Measurements from ENCODE around the gene ETF1.

ETF1 gene

DNA sequence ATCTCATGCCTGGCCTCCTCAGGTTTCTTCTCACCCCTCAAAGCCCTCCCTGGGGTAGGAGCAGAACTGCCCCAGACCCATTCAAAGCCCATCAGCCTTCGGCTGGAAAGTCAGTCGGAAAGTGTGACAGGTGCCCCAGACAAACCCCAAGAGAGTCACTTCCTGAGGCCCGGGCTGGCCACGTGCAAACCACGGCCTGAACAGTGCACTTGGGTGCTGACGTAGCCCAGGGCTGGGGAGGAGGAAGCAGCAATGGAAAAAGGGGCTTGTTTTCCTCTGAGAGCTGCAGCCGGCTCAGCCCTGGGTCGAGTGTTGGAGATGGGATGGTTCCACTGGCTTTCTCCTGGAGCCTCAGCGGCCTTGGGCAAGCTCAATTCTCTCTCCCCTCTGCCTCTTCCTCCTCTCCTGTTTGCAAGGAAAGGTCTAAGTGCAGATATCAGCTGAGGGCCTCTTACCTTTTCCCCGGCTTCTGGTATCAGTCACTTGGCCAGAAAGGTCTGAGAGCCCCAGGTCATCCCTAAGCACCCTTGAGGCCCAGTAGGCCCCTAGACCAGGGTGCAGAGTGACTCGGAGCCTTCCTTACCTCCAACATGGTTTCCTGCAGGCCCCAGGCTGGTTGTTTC, 83.6 kb downstream of the ETF1 start:
- no peak for DNase-seq

DNA sequence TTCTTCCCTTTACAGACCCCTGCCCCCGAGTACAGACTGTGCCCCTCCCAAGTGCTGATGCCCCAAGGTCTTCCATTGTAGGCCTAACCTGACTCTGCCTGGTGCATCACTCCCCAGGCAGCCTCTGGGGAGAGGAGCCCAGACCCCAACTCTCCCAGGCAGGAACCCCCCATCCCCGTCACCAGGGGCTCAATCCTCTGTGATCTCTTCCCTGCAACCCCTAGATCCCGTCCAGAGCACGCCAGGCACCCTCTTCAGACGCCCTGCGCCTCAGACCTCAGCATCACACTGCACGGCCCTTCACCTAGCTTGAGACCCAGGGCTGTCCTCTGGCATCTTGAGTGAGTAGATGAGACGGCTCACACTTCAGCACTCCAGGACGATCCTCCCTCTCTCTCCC, 84.2 kb downstream of the ETF1 start:
- DNase-seq, result no peak

DNA sequence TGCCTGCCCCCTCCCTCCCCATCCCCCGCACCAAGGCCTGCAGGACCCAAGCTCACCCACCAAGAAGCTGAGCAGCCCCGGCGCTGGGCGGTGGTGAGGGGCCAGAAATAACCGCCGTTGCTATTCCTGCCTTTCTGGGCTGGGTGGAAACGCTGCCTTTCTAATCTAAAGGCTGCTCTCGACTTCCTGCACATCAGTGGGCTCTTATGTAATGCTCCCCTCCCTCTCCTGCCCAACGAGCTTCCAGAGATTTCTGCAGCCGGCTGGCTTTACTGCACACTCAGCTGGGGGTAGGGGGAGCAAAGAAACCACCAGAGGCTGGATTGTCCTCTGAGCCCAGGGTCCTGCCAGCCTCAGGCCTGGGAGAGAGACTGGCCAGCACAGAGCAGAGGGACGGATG, 84.7 kb downstream of the ETF1 start:
- DNase-seq, result no peak

DNA sequence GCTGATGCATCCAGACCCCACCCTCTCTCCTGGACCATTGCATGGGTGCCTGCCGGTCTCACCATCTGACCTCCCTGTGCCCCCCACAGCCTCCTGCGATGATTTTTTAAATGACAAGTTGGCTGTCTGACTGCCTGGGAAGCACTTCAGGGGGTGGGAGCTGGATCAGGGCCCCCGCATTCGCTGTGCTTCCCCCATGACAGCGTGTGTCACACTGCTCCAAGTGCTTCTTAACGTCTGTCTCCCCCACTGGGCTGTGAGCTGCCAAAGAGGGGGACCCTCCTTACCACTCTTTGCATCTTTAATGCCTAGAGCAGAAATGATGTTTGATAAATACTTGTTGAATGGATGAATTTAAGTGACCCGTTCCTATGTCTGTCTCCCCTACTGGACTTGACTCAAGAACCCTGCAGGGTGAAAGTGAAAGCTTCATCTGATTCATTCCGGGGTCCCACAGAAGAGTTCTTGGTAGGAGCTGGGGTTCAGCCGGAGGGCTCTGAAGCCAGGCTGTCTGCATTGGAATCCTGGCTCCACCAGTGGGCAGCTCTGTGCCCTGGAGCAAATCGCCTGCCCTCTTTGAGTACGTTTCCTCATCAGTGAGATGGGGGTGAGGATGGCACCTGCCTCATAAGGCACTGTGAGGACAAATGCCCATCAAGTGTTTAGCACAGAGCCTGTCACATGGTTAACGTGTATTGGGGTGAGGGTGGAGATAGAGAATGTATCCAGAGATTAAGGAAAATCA, 85.3 kb downstream of the ETF1 start:
- DNase-seq, result no peak
